ENCODE measurements around the gene CBARP. TPM values are rescaled to one million over a fixed set of nuclear protein-coding genes. Genes with fewer than 3 reads are reported as not detected.

CBARP gene
- total and polyA plus RNA-seq, 2 donors from 2014 or later = 1.0 to 1.1 TPM

- no peak for TF ChIP-seq CTCF (IDR thresholded peaks at IDR 0.05; ENCODE audit: borderline replicate concordance, extremely low read depth, insufficient read depth)
- H3K4me3 ChIP-seq (ENCODE audit: low read length in 3 of 3) = no peak overlapping the region
- no peaks in the 10 kb centered on the region for H3K9me3 ChIP-seq (ENCODE audit: control insufficient read depth in 2 of 3, insufficient read depth in 1 of 3, low read length in 3 of 3)
- FAIRE-seq (no peak), DNase-seq (no peak)
- no peaks in the 10 kb centered on the region for H3K36me3 ChIP-seq (ENCODE audit: control insufficient read depth in 2 of 3, insufficient read depth in 3 of 3, low read length in 3 of 3)
- no peaks in the 10 kb centered on the region for H3K27me3 ChIP-seq (ENCODE audit: control insufficient read depth, insufficient read depth, low read length)
- no peak overlapping the region for H3K9ac ChIP-seq (ENCODE audit: low read length in 3 of 3)
- H3K27ac ChIP-seq (ENCODE audit: low read depth in 2 of 2, low read length in 2 of 2) = no peak overlapping the region
- intact Hi-C loops (cut with DNase I) = loop anchor here (10.0 kb wide), 1 partner anchor 58 kb away; no protein-coding TSS in a partner anchor
- H3K4me1 ChIP-seq (ENCODE audit: control insufficient read depth in 2 of 3, insufficient read depth in 2 of 3, low read depth in 1 of 3, low read length in 3 of 3) = peaks cover 0 to 13% (median 0%) of the 10 kb centered on the region in 3 donors
These were observed 55.1 kb downstream of the CBARP start for GRCh38 chr19:1182727-1183126.

GRCh38 chr19:1182068-1182467 lies 55.7 kb downstream of the CBARP start:
- H3K4me1 ChIP-seq (ENCODE audit: control insufficient read depth in 2 of 3, insufficient read depth in 2 of 3, low read depth in 1 of 3, low read length in 3 of 3) = peaks cover 0 to 13% (median 0%) of the 10 kb centered on the region in 3 donors
- H3K27me3 ChIP-seq (ENCODE audit: control insufficient read depth, insufficient read depth, low read length) = no peaks in the 10 kb centered on the region
- TF ChIP-seq CTCF (IDR thresholded peaks at IDR 0.05; ENCODE audit: borderline replicate concordance, extremely low read depth, insufficient read depth) = no peak
- H3K9me3 ChIP-seq (ENCODE audit: control insufficient read depth in 2 of 3, insufficient read depth in 1 of 3, low read length in 3 of 3) = no peaks in the 10 kb centered on the region
- H3K27ac ChIP-seq (ENCODE audit: low read depth in 2 of 2, low read length in 2 of 2) = peak overlapping the region; percentile 84 to 86
- intact Hi-C loops (cut with DNase I) = loop anchor here (10.0 kb wide), 1 partner anchor 57 kb away; no protein-coding TSS in a partner anchor
- FAIRE-seq (no peak), DNase-seq (no peak)
- H3K9ac ChIP-seq (ENCODE audit: low read length in 3 of 3) = no peak overlapping the region
- H3K36me3 ChIP-seq (ENCODE audit: control insufficient read depth in 2 of 3, insufficient read depth in 3 of 3, low read length in 3 of 3) = no peaks in the 10 kb centered on the region
- no peak overlapping the region for H3K4me3 ChIP-seq (ENCODE audit: low read length in 3 of 3)

- H3K36me3 ChIP-seq (ENCODE audit: control insufficient read depth in 2 of 3, insufficient read depth in 3 of 3, low read length in 3 of 3) = no peaks in the 10 kb centered on the region
- TF ChIP-seq CTCF (IDR thresholded peaks at IDR 0.05; ENCODE audit: borderline replicate concordance, extremely low read depth, insufficient read depth) = no peak
- DNase-seq (peak in 3 of 5 donors; percentile 45 to 89 (median 59)), FAIRE-seq (no peak)
- H3K9me3 ChIP-seq (ENCODE audit: control insufficient read depth in 2 of 3, insufficient read depth in 1 of 3, low read length in 3 of 3) = no peaks in the 10 kb centered on the region
- peaks cover 0 to 13% (median 0%) of the 10 kb centered on the region in 3 donors for H3K4me1 ChIP-seq (ENCODE audit: control insufficient read depth in 2 of 3, insufficient read depth in 2 of 3, low read depth in 1 of 3, low read length in 3 of 3)
- H3K27ac ChIP-seq (ENCODE audit: low read depth in 2 of 2, low read length in 2 of 2) = peak overlapping the region; percentile 84 to 86
- no peak overlapping the region for H3K9ac ChIP-seq (ENCODE audit: low read length in 3 of 3)
- intact Hi-C loops (cut with DNase I) = loop anchor here (10.0 kb wide), 1 partner anchor 57 kb away; no protein-coding TSS in a partner anchor
- H3K27me3 ChIP-seq (ENCODE audit: control insufficient read depth, insufficient read depth, low read length) = no peaks in the 10 kb centered on the region
- no peak overlapping the region for H3K4me3 ChIP-seq (ENCODE audit: low read length in 3 of 3)
These were observed 56.2 kb downstream of the CBARP start for GRCh38 chr19:1181606-1182005.

Other genes starting within 250 kb of the CBARP start
- 0.44 TPM for gene GRIN3B, start 237.6 kb downstream of the CBARP start, total RNA-seq
- 0.15 TPM for gene GRIN3B, start 237.6 kb downstream of the CBARP start, polyA plus RNA-seq (ENCODE audit: insufficient read depth, low read depth, low replicate concordance)
- 180 TPM for gene TMEM259, start 216.9 kb downstream of the CBARP start, total RNA-seq
- gene TMEM259, start 216.9 kb downstream of the CBARP start, polyA plus RNA-seq (ENCODE audit: insufficient read depth, low read depth, low replicate concordance) = 129 TPM
- gene RNU6-2, start 216.5 kb downstream of the CBARP start, total RNA-seq = not detected
- gene RNU6-2, start 216.5 kb downstream of the CBARP start, polyA plus RNA-seq (ENCODE audit: insufficient read depth, low read depth, low replicate concordance) = not detected
- 131 TPM for gene CNN2, start 211.4 kb downstream of the CBARP start, total RNA-seq
- gene CNN2, start 211.4 kb downstream of the CBARP start, polyA plus RNA-seq (ENCODE audit: insufficient read depth, low read depth, low replicate concordance) = 64.1 TPM
- gene ABCA7, start 197.9 kb downstream of the CBARP start, total RNA-seq = 20.4 TPM
- gene ABCA7, start 197.9 kb downstream of the CBARP start, polyA plus RNA-seq (ENCODE audit: insufficient read depth, low read depth, low replicate concordance) = 11.7 TPM
- gene ARHGAP45, start 170.8 kb downstream of the CBARP start, total RNA-seq = 50.0 TPM
- gene ARHGAP45, start 170.8 kb downstream of the CBARP start, polyA plus RNA-seq (ENCODE audit: insufficient read depth, low read depth, low replicate concordance) = 11.8 TPM
- gene POLR2E, start 142.6 kb downstream of the CBARP start, total RNA-seq = 158 TPM
- 189 TPM for gene POLR2E, start 142.6 kb downstream of the CBARP start, polyA plus RNA-seq (ENCODE audit: insufficient read depth, low read depth, low replicate concordance)
- 268 TPM for gene GPX4, start 134.0 kb downstream of the CBARP start, total RNA-seq
- gene GPX4, start 134.0 kb downstream of the CBARP start, polyA plus RNA-seq (ENCODE audit: insufficient read depth, low read depth, low replicate concordance) = 966 TPM
- 156 TPM for gene SBNO2, start 63.7 kb downstream of the CBARP start, total RNA-seq
- 12.2 TPM for gene SBNO2, start 63.7 kb downstream of the CBARP start, polyA plus RNA-seq (ENCODE audit: insufficient read depth, low read depth, low replicate concordance)
- 57.7 TPM for gene STK11, start 32.2 kb downstream of the CBARP start, total RNA-seq
- gene STK11, start 32.2 kb downstream of the CBARP start, polyA plus RNA-seq (ENCODE audit: insufficient read depth, low read depth, low replicate concordance) = 40.7 TPM
- gene ATP5F1D, start 3.7 kb upstream of the CBARP start, total RNA-seq = 183 TPM
- 641 TPM for gene ATP5F1D, start 3.7 kb upstream of the CBARP start, polyA plus RNA-seq (ENCODE audit: insufficient read depth, low read depth, low replicate concordance)
- gene MIDN, start 10.6 kb upstream of the CBARP start, total RNA-seq = 205 TPM
- gene MIDN, start 10.6 kb upstream of the CBARP start, polyA plus RNA-seq (ENCODE audit: insufficient read depth, low read depth, low replicate concordance) = 21.3 TPM
- 533 TPM for gene CIRBP, start 31.3 kb upstream of the CBARP start, total RNA-seq
- 408 TPM for gene CIRBP, start 31.3 kb upstream of the CBARP start, polyA plus RNA-seq (ENCODE audit: insufficient read depth, low read depth, low replicate concordance)
- gene FAM174C, start 37.5 kb upstream of the CBARP start, total RNA-seq = 35.3 TPM
- gene FAM174C, start 37.5 kb upstream of the CBARP start, polyA plus RNA-seq (ENCODE audit: insufficient read depth, low read depth, low replicate concordance) = 94.7 TPM
- not detected for gene EFNA2, start 47.9 kb upstream of the CBARP start, total RNA-seq
- gene EFNA2, start 47.9 kb upstream of the CBARP start, polyA plus RNA-seq (ENCODE audit: insufficient read depth, low read depth, low replicate concordance) = not detected
- 85.5 TPM for gene NDUFS7, start 145.9 kb upstream of the CBARP start, total RNA-seq
- gene NDUFS7, start 145.9 kb upstream of the CBARP start, polyA plus RNA-seq (ENCODE audit: insufficient read depth, low read depth, low replicate concordance) = 265 TPM
- 16.3 TPM for gene GAMT, start 163.5 kb upstream of the CBARP start, total RNA-seq
- 209 TPM for gene GAMT, start 163.5 kb upstream of the CBARP start, polyA plus RNA-seq (ENCODE audit: insufficient read depth, low read depth, low replicate concordance)
- gene DAZAP1, start 169.6 kb upstream of the CBARP start, total RNA-seq = 98.5 TPM
- 47.7 TPM for gene DAZAP1, start 169.6 kb upstream of the CBARP start, polyA plus RNA-seq (ENCODE audit: insufficient read depth, low read depth, low replicate concordance)
- 893 TPM for gene RPS15, start 200.4 kb upstream of the CBARP start, total RNA-seq
- gene RPS15, start 200.4 kb upstream of the CBARP start, polyA plus RNA-seq (ENCODE audit: insufficient read depth, low read depth, low replicate concordance) = 1,823 TPM
- 0.25 TPM for gene APC2, start 212.1 kb upstream of the CBARP start, total RNA-seq
- gene APC2, start 212.1 kb upstream of the CBARP start, polyA plus RNA-seq (ENCODE audit: insufficient read depth, low read depth, low replicate concordance) = not detected
- 32.5 TPM for gene C19orf25, start 241.2 kb upstream of the CBARP start, total RNA-seq
- gene C19orf25, start 241.2 kb upstream of the CBARP start, polyA plus RNA-seq (ENCODE audit: insufficient read depth, low read depth, low replicate concordance) = 50.9 TPM

Data from kidney (tissue), 14 donors.